K562 (cell line): ENCODE results near the gene ZBTB22.

Source experiments
- JUN ChIP-seq, 2 experiments: sonication (generic) in 1 of 2; formaldehyde crosslinking in 1 of 2; IDR thresholded peaks; 2 replicates each; pipeline versions ENCODE4 v1.6.1 to v1.8.0; 2012 to 2022; ENCODE audit warnings: borderline replicate concordance in 2 of 2, mild to moderate bottlenecking in 2 of 2, improper control_type of control experiment in 1 of 2, low read depth in 1 of 2, low read length in 1 of 2, missing genetic modification reagents in 1 of 2
- POLR2A ChIP-seq: fragments of 450-650 bp; conservative IDR thresholded peaks from 2 replicates; pipeline ENCODE4 v1.6.1; 2016
- POLR2AphosphoS5 ChIP-seq: IDR thresholded peaks from 2 replicates; pipeline ENCODE4 v1.6.1; 2011; ENCODE audit warnings: mild to moderate bottlenecking, low read depth, low read length, moderate library complexity; ENCODE audit not compliant: control insufficient read depth, insufficient read depth
- SMARCC2 ChIP-seq: fragments of 450-650 bp; IDR thresholded peaks from 2 replicates; pipeline ENCODE4 v1.6.1; 2017; ENCODE audit warnings: antibody characterized with exemption, moderate library complexity, mild to moderate bottlenecking, low read depth
- TF ChIP-seq, protein P1 (sequence below): fragments of 450-650 bp; IDR thresholded peaks from 2 replicates; pipeline ENCODE4 v1.6.1; 2016; ENCODE audit warnings: low read depth, mild to moderate bottlenecking, moderate library complexity
- TF ChIP-seq, protein P2 (sequence below): sonication (generic); formaldehyde crosslinking; IDR thresholded peaks from 2 replicates; pipeline ENCODE4 v1.8.1; 2023; ENCODE audit warnings: mild to moderate bottlenecking, missing genetic modification reagents

DNA sequence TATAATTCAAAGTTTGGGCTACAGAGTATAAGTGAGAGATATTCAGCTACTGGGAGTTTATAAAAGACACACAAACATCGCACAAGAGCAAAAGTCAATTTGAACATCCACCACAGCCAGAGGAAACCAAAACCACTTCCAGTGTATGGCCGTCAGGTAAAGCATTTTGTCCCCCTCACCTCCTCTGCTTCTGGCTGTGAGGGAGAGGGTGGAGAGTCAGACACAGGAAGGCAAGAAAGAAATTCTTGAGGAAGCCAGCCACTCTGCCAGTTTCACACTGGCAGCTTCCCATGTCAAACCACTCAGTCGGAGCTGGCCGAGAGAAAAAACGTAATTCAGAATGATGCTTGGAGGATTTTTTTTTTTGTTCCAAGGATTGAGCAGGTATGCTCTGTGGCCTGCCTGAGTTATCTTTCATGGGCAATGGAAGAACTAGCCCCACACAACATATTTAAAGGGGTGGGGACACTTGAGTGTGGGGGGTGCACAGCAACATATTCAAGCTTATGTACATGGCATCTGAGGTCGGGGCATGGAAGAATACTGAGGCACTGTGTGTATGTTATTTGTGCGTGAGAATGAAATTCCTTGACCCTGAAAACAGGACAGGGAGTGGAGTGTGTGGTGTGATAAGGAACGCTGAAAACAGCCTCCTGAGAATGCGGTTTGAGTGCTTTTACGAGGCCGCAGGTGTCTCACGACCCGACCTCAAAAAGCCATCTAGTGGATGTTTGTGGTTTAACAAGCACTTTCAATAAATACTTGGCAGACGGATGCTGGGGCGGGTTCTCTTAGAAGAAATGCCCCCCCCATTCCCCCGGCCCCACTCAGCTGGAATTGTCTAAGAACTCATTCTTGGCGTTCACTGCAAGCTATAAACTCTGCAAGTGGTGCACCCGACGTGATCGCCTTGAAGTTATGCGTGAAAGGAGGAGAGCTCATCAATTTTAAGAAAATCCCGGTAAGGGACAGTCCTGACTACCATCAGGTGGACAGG, 27.5 kb upstream of the ZBTB22 start:
- TF ChIP-seq, protein P1, sequence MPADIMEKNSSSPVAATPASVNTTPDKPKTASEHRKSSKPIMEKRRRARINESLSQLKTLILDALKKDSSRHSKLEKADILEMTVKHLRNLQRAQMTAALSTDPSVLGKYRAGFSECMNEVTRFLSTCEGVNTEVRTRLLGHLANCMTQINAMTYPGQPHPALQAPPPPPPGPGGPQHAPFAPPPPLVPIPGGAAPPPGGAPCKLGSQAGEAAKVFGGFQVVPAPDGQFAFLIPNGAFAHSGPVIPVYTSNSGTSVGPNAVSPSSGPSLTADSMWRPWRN = peak; percentile 87
- TF ChIP-seq POLR2AphosphoS5 (0 out of 2 replicates have a peak, but pooled peaks have one; percentile 41), POLR2A (no peak), SMARCC2 (peak; percentile 45; the same call in 1 of the 2 replicates), JUN (IDR thresholded peaks at IDR 0.05; ENCODE audit: borderline replicate concordance, low read depth, low read length) (no peak), JUN (CRISPR knock-in tag; IDR thresholded peaks at IDR 0.05; ENCODE audit: borderline replicate concordance) (no peak)
- TF ChIP-seq, protein P2, sequence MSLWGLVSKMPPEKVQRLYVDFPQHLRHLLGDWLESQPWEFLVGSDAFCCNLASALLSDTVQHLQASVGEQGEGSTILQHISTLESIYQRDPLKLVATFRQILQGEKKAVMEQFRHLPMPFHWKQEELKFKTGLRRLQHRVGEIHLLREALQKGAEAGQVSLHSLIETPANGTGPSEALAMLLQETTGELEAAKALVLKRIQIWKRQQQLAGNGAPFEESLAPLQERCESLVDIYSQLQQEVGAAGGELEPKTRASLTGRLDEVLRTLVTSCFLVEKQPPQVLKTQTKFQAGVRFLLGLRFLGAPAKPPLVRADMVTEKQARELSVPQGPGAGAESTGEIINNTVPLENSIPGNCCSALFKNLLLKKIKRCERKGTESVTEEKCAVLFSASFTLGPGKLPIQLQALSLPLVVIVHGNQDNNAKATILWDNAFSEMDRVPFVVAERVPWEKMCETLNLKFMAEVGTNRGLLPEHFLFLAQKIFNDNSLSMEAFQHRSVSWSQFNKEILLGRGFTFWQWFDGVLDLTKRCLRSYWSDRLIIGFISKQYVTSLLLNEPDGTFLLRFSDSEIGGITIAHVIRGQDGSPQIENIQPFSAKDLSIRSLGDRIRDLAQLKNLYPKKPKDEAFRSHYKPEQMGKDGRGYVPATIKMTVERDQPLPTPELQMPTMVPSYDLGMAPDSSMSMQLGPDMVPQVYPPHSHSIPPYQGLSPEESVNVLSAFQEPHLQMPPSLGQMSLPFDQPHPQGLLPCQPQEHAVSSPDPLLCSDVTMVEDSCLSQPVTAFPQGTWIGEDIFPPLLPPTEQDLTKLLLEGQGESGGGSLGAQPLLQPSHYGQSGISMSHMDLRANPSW (CRISPR knock-in tag) = peak; percentile 89; the same call in 1 of the 2 replicates
